Mesothelial cell of epicardium (in vitro differentiated cells): ENCODE measurements around the gene FBXO9. TPM values are rescaled to one million over a fixed set of nuclear protein-coding genes. Genes with fewer than 3 reads are reported as not detected.

Source experiments
- DNase-seq, 2 experiments: peaks; one replicate each; pipeline ENCODE4 v3.0.0; 2021; ENCODE audit warnings: low spot score in 2 of 2; ENCODE audit not compliant: unreplicated experiment in 2 of 2
- H3K27ac Mint-ChIP-seq: 2 replicates; pipeline ENCODE4 v1.8.0; 2021; ENCODE audit warnings: mixed read lengths
- H3K27me3 Mint-ChIP-seq: 2 replicates; pipeline ENCODE4 v1.8.0; 2021; ENCODE audit warnings: low read depth, mixed read lengths
- H3K36me3 Mint-ChIP-seq: 2 replicates; pipeline ENCODE4 v1.8.0; 2021; ENCODE audit warnings: mixed read lengths
- H3K4me1 Mint-ChIP-seq: 2 replicates; pipeline ENCODE4 v1.8.0; 2021; ENCODE audit warnings: mixed read lengths
- H3K4me3 Mint-ChIP-seq: 2 replicates; pipeline ENCODE4 v1.8.0; 2021; ENCODE audit warnings: mild to moderate bottlenecking, moderate library complexity, mixed read lengths
- H3K9me3 Mint-ChIP-seq: 2 replicates; pipeline ENCODE4 v1.8.0; 2021; ENCODE audit warnings: mixed read lengths
- total RNA-seq: library from RNA; stranded (reverse); gene quantifications from 3 replicates; pipeline ENCODE4 v1.2.1, GENCODE V29; 2021
- TF ChIP-seq, protein P1 (sequence below): fragments of 200-600 bp; sonication (generic); IDR thresholded peaks from one replicate; pipeline ENCODE4 v1.5.0; 2021; ENCODE audit warnings: antibody characterized with exemption; ENCODE audit not compliant: unreplicated experiment

FBXO9 gene
- total RNA-seq, 1 donor from 2014 or later: 74.8 TPM

DNA sequence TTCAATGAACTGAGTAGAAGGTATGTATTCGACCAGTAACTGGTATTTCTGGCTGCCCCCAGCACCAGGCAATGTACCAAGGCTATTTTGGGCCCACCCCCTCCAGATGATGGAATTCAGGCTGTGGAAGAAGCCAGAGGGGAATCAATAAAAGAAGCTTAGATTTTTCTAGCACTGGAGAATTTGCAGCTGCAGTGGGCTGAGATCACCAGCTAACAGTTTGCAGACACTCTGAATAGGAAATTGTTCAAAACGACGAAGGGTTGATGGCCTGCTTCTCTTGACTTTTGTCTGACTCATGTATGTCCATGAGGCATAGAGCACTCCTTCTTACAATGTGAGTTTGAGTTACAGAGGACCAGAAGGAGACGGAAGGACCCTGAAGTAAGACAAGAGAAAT, 32.4 kb upstream of the FBXO9 start:
- Mint-ChIP-seq H3K27me3 (no peaks in the 10 kb centered on the region), H3K4me1 (no peaks in the 10 kb centered on the region), H3K9me3 (no peaks in the 10 kb centered on the region), H3K4me3 (no peak overlapping the region), H3K27ac (no peak overlapping the region), H3K36me3 (peaks cover 38% of the 10 kb centered on the region)
- no peak for DNase-seq
- TF ChIP-seq, protein P1, sequence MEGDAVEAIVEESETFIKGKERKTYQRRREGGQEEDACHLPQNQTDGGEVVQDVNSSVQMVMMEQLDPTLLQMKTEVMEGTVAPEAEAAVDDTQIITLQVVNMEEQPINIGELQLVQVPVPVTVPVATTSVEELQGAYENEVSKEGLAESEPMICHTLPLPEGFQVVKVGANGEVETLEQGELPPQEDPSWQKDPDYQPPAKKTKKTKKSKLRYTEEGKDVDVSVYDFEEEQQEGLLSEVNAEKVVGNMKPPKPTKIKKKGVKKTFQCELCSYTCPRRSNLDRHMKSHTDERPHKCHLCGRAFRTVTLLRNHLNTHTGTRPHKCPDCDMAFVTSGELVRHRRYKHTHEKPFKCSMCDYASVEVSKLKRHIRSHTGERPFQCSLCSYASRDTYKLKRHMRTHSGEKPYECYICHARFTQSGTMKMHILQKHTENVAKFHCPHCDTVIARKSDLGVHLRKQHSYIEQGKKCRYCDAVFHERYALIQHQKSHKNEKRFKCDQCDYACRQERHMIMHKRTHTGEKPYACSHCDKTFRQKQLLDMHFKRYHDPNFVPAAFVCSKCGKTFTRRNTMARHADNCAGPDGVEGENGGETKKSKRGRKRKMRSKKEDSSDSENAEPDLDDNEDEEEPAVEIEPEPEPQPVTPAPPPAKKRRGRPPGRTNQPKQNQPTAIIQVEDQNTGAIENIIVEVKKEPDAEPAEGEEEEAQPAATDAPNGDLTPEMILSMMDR: no peak

DNA sequence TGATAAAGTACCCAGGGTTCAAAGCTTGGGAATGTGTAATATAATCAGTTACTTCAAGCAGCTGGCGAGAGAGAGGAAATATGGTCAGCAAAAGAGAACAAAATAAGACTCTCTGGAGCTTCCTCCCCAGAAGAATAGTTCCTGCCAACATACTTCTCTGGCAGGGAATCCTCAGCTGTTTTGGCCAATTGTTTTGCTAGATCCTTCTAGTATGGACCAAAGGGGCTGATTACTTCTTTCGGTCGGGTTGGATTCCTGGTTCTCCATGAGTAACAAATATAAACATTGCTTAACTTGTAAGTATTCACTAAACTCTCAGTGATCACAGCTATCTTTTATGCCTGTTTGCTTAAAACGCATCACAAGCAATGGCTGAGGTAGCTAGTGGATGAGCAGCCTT, 31.4 kb upstream of the FBXO9 start:
- Mint-ChIP-seq H3K36me3 (peaks cover 32% of the 10 kb centered on the region), H3K27ac (no peak overlapping the region), H3K27me3 (no peaks in the 10 kb centered on the region), H3K9me3 (no peaks in the 10 kb centered on the region), H3K4me3 (no peak overlapping the region), H3K4me1 (no peaks in the 10 kb centered on the region)
- TF ChIP-seq, protein P1: no peak
- no peak for DNase-seq

- Mint-ChIP-seq H3K36me3 (peaks cover 47% of the 10 kb centered on the region), H3K27ac (no peak overlapping the region), H3K27me3 (no peaks in the 10 kb centered on the region), H3K4me1 (no peaks in the 10 kb centered on the region), H3K9me3 (no peaks in the 10 kb centered on the region), H3K4me3 (no peak overlapping the region)
- no peak for DNase-seq
- TF ChIP-seq, protein P1: no peak
Observed at GRCh38 chr6:53035549-53036213, 29.5 kb upstream of the FBXO9 start.

GRCh38 chr6:53038141-53038540, 27.1 kb upstream of the FBXO9 start:
- Mint-ChIP-seq H3K9me3 (no peaks in the 10 kb centered on the region), H3K36me3 (peaks cover 51% of the 10 kb centered on the region), H3K27ac (no peak overlapping the region), H3K4me1 (no peaks in the 10 kb centered on the region), H3K4me3 (no peak overlapping the region), H3K27me3 (no peaks in the 10 kb centered on the region)
- TF ChIP-seq, protein P1: no peak
- DNase-seq: no peak

- Mint-ChIP-seq H3K4me3 (no peak overlapping the region), H3K9me3 (no peaks in the 10 kb centered on the region), H3K27me3 (no peaks in the 10 kb centered on the region), H3K27ac (no peak overlapping the region), H3K36me3 (peaks cover 51% of the 10 kb centered on the region), H3K4me1 (peaks cover 2% of the 10 kb centered on the region)
- DNase-seq: no peak
- TF ChIP-seq, protein P1: no peak
Observed at GRCh38 chr6:53038596-53038995, 26.6 kb upstream of the FBXO9 start.
